ENCODE data around the gene RFC2.
"Not testable (repeated sequence)": the region's sequence is repeated elsewhere in the genome, so short reads cannot be mapped to it uniquely, and the experiment has no call there.

The RFC2 gene

DNA sequence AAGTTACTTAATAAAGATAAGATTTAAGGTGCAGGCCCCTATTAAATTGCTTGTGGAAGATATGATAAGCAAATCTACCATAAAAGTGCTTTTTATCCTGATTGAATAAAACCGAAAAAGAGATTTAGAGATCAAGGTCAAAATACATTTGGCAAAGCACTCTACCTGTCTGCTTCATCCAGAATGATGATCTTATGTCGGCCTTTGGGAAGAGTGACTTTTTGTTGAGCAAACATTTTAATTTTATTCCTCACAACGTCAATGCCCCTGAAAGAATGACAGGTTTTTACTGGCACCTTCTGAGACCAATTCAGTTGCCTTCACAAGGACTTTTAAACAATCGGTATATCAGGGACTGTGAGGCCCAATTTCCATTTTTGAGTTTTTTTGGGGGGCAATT lies 7.7 kb downstream of the RFC2 start:
- DNase-seq, result no peak

DNA sequence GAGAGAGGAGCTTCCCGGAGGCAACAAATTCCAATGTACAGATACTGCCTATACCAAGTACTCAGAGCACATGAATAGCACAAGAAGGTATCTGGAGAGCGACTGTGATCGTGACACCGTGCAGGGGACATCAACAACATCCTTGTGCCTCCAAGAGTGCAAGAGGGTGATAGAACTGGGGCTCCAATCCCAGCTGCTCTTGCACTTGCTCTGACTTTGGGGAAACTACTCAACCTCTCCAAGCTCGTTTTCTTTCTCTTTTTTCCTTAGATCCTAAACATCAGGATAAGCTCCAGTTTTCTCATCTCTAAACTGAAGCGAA lies 12.1 kb downstream of the RFC2 start:
- no peak for DNase-seq

DNA sequence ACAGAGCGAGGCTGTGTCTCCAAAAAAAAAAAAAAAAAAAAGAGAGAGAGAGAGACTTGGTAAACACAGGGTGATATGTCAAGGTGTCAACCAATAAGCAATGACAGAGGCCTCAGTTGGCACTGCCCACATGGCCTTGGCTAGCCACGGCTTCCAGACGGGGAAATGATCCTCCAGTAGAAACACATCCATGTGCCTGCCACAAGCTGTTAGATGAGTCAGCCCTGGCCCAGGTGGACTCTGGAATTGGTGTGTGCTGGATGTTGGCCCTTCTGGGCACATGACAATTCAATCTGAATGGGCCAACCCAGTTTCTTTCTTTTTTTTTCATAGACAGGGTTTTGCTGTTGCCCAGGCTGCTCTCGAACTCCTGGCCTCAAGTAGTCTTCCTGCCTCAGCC lies 13.7 kb downstream of the RFC2 start:
- DNase-seq, result no peak

DNA sequence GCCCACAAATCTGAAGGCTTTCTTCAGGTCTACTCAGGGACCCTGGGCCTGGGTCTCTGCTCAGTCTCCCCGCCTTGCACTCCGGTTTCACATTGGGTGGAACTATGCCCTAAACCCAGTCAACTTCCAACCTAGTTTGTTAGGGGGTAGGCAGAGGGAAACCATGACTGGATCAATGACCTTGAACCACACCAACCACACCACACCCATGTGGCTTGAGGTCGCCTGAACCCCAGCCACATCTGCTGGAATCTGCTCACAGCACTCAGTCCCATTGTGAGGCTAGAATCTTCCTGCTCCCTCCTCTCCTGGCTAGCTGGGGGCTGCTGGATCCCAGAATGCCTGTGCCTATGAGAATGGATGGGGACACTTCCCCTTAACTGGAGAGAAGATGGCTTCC lies 17.9 kb downstream of the RFC2 start:
- DNase-seq, result no peak

DNA sequence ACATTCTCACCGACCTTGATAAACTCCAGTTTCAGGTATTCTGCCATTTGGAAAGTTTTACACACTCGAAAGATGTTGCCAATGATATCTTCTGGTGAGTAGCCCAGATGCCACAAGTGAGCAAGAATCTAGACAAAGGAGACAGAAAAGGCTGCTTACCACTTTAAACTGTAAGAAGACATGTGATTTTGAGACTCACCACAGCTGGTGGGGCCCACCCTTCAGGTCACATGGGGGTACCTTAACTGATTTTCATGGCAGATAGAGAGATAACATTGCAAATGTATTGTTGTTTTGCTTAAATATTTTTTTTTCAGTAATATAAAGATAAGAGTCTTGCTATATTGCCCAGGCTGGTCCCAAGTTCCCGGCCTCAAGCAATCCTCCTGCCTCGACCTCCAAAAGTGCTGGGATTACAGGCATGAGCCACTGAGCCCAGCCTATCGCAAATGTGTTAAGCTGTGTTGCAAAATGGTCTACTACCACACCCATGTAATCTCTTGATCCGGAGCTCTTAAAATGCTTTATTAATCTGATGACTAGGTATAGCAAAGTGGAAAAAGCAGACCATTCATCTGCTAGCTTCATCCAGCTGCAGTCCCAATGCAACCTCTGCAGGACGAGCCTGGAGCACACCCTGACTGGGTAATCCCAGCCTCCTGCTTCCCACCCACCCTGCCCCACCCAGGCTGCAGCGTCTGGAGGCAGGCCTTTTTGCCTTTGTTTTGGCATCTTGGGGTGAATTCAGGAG lies 18.5 kb downstream of the RFC2 start:
- DNase-seq, result no peak

DNA sequence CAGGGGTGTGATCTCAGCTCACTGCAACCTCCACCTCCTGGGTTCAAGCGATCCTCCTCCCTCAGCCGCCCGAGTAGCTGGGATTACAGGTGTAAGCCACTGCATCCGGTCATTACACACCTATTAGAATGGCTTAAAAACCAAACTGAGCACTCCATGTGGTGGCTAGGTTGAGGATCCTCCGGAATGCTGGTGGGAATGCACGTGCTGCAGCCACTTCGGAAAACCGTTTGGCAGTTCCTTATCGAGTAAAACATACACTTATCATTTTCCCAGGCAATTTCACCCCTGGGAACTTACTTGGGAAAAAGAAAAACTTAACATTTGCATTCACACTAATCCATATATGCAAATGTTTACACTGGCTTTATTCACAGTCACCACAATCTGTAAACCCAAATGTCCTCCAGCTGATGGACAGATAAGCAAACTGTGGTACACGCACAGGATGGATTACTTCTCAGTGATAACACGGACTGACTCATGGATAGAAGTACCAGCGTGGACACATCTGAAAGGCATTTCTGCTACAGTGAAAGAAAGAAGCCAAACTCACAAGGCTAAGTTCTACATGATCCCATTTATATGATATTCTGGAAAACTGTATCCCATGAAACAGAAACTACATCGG lies 20.4 kb downstream of the RFC2 start:
- DNase-seq, result no peak

DNA sequence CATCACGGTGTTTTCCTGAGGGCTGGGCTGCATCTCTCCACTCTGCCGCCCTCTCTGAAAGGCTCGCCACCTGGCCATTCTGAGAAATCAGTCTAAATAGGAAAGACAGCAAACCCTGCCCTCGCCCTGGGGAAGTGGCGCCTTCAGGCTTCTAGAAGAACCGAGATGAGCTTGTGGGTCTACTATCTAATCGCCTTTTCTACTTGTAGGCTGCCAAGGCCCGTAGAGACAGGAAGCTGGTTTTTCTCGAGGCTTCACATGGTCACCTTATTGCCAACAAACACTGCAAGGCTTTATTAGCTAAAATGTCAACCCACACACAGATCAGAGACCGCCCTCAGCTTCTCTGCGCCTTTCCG lies 23.0 kb downstream of the RFC2 start:
- no peak for DNase-seq

DNA sequence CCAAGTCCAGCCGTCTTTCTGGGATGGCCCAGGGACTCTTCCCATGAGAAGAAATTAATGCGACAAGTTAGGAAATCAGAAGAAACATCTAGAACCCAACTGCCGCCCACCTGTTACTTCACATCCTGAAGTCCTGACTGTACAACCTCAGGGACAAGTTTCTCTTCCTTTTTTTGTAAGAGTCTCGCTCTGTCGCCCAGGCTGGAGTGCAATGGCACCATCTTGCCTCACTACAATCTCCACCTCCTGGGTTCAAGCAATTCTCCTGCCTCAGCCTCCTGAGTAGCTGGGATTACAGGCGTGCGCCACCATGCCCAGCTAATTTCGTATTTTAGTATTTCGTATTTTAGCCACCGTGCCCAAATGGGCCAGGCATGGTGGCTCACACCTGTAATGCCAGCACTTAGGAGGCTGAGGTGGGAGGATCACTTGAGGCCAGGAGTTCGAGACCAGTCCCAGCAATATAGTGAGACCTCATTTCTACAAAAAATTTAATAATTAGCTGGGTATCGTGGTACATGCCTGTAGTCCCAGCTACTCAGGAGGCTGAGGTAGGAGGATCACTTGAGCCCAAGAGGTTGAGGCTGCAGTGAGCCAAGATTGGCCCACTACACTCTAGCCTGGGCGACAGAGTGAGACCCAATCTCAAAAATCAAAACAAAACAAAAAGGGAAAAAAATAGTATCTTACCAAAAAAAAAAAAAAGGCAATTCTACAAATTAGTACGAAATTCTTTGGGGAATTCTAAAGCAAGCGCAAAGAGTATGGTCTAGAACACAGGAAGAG lies 23.6 kb downstream of the RFC2 start:
- DNase-seq, result no peak

DNA sequence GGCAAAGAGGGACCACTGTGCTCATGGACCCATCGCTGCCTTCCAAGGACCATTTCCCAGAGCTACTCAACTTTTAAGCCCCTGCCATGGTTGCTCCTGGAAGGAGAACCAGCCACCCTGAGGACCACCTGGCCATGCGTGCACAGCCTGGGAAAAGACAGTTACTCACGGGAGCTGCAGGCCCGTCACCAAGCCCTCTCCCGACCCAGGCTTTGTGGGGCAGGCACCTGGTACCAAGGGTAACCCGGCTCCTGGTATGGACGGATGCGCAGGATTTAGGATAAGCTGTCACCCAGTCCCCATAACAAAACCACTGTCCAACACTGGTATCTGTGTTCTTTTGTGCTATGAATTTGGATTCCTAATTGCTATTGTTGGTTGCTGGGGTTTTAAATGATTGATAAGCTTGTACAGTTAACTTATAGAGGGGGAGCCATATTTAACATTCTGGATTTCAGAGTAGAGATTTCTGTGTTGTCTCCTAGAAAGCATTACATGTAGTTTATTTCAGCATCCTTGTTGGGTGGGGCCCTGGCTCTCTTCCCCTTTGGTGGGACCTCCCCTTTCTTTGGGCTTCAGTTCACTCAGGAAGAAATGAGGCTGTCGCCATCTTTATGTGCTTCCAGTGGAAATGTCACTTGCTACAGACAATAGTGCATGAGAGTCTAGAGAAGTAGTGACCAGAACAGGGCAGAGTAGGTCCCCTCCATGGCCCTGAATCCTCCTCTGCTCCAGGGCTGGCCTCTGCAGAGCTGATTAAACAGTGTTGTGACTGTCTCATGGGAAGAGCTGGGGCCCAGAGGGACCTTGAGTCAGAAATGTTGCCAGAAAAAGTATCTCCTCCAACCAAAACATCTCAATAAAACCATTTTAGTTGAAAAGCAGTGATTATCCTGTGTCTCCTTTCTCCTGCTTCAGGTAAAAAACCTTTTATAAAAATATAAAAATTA lies 25.0 kb downstream of the RFC2 start:
- no peak for DNase-seq

DNA sequence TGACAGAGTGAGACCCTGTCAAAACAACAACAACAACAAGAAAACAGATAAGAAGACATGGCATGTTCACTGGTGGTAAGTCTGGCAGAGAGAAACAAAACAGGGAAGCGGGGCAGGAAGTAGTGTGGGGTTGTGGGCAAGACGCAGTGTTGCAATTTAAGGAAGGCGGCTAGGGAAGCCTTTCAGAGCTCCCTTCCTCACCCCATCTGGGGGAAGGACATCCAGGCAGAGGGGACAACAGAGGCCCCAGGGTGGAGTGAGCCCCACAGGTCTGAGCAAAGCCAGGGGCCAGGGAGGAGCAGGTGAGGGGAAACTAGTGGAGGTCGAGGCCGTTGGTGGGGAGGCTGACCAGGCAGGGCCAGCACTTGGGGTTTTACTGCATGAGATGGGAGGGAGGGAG lies 27.6 kb downstream of the RFC2 start:
- no peak for DNase-seq

DNA sequence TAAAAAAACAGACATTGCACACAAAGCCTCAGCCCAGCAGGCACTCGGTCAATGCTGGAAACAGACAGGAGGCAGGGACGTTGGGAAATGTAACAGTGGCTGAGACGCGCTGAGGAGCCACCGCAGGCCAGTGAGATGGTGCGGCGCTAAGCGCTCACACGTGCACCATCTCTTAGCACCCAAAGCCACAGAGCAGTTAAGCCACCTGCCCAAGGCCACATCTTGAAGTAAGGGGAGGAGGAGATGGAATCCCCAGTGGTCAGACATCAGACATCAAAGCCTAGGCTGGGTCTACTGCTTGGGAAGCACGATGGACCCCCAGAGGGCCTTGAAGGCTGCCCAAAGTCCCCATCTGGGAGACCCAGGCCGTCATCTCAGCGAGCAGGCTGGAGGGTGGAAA lies 28.8 kb downstream of the RFC2 start:
- no peak for DNase-seq

DNA sequence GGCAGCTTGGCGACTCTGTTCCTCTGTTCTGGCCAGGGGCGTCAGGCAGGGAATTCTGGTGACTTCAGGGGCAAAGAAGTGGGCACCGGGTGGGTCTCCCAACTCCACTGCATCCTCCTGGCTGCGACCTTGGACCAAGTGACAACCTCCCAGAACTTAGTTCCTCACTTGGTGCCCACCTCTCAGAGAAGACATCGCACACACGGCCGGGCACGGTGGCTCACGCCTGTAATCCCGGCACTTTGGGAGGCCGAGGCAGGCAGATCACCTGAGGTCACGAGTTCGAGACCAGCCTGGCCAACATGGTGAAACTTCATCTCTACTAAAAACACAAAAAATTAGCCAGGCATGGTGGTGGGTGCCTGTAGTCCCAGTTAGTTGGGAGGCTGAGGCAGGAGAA lies 29.3 kb downstream of the RFC2 start:
- DNase-seq, result not testable (repeated sequence)

DNA sequence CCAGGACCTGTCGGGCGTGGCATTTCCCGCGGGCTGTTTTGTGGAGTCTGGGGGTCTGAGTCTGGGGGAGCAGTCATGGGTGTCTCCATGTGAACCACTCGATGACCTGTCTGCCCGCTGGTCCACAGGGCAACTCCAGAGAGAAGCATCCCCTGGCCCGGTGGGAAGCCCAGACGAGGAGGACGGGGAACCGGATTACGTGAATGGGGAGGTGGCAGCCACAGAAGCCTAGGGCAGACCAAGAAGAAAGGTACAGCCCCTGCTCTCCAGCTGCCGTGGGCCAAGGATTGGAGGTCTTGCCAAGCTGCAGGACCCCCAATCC lies 29.7 kb downstream of the RFC2 start:
- no peak for DNase-seq

DNA sequence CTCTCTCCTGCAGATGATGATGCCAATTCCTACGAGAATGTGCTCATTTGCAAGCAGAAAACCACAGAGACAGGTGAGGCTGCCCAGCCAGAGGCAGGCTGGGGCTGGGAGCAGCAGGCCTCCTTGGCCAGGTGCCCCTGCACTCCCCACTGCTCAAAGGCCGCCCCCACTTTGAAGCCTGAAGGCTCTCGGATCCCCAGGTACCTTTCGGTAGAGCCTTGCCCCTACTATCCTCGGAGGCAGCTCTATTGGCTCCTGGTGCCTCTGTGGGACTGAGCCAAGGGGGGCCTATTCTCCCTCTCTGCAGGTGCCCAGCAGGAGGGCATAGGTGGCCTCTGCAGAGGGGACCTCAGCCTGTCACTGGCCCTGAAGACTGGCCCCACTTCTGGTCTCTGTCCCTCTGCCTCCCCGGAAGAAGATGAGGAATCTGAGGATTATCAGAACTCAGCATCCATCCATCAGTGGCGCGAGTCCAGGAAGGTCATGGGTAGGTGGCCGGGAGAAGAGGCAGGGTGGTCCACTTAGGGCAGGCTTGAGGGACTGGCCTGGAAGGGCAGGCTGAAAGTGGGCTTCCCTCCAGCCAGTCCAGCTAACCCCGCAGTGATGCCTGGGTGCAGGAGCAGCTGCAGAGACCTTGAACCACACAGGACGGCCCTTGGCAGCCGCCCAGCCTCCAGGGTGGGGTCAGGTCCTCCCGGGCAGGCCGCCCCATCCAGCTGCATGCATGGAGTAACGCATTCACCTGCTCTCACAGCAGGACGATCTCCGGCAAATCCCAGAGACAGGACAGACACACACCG lies 30.3 kb downstream of the RFC2 start:
- no peak for DNase-seq

DNA sequence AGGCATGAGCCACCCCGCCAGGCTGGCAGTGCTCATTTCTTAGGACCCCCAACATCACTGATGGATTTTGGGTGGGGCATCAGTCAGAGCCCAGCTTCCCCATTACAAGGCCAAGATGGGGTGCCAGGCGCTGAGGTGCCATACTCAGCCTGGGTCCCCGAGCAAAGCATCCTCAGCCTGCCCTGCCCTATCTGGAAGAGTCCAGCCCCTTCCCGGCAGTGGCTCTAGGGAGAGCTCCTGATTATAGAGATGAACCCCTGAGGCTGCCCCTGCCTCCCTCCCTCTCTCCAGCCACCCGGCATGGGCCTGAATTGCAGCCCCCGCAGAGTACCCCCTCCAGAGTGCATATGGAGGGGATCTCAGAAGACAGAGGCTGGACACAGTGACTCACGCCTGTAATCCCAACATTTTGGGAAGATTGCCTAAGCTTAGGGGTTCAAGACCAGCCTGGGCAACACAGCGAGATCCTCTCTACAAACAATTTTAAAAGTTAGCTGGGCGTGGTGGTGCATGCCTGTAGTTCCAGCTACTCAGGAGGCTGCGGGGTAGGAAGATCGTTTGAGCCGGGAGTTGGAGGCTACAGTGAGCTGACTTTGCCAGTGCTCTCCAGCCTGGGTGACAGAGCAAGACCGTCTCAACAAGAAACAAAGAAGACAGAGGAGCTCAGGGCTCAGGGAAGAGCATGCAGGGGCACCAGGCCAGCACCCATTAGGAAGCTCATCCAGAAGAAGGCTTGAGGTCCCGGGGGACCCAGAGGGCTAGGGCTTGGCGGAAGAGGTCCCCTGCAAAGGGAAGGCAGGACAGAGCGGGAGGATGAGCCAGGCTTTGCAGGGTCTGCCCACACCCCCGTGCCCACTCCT lies 31.1 kb downstream of the RFC2 start:
- no peak for DNase-seq

DNA sequence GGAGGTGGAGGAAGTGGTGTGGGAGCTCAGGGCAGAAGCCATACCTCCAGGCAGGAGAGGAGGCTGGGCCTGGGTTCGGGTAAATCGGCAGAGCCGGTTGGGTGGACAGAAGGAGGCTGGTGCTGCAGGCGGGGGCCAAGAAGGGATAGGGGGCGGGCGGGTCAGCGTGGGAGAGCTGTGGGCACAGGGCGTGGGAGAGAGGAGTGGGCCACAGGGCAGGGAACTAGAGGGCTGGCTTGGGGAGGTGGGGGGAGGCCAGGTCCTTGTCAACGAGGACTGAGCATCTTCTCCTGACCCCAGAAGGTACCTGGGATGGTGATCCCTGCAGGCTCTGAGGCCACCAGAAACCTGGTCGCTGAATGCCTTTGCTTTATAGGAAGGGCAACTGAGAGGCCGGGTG lies 32.5 kb downstream of the RFC2 start:
- DNase-seq, result no peak

DNA sequence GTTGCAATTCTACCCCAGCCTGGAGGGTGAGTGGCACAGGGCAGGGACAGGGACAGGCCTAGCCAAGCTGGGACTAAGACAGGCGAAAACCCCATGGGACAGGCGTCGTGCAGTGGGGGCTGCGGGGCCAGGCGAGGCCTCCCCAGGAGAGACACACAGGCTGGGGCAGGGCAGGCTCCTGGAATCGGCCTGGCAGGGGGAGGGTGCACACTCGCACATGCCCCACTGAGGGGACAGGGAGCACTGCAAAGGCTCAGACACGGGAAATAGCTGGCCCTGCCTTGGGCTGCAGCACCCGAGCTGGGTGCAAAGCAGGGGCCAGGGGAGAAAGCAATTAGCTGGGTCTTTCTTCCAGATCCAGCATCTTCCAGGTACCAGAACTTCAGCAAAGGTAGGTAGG lies 34.0 kb downstream of the RFC2 start:
- DNase-seq, result no peak

DNA sequence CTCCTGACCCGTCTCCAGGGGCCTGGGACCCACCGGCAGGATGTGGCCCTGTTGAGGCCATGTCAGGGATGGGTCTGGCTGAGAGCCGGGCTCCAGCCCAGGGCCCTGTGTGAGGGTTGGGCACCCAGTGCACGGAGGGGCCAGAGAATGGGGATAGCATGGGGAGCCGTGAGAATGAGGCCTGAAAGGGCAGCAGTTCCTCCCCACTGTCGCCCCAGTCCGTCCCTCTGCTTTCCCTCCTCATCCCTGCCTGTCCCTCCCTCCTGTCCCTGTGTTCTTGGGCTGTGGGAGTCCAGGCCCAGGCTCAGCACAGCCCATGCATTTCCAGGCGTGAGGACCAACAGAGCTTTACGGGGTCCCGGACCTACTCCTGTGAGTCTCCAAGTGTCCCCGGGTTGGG lies 34.8 kb downstream of the RFC2 start:
- DNase-seq, result no peak

DNA sequence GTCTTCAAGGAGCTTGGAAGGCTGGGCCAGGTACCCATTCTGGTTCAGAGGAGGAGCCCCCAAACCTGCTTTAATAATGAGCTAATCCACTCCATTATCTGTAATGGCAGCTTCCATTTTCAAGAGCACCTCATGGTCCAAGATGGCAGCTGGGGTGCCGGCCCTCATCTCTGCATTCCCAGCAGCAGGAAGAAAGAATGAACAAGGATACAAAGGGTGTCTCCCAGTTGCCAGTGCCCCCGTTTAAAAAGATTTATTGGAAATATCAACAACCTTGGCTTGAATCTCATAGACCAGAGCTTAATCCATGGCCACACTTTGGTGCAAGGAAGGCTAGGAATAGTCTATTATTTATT lies 35.9 kb downstream of the RFC2 start:
- DNase-seq, result no peak

DNA sequence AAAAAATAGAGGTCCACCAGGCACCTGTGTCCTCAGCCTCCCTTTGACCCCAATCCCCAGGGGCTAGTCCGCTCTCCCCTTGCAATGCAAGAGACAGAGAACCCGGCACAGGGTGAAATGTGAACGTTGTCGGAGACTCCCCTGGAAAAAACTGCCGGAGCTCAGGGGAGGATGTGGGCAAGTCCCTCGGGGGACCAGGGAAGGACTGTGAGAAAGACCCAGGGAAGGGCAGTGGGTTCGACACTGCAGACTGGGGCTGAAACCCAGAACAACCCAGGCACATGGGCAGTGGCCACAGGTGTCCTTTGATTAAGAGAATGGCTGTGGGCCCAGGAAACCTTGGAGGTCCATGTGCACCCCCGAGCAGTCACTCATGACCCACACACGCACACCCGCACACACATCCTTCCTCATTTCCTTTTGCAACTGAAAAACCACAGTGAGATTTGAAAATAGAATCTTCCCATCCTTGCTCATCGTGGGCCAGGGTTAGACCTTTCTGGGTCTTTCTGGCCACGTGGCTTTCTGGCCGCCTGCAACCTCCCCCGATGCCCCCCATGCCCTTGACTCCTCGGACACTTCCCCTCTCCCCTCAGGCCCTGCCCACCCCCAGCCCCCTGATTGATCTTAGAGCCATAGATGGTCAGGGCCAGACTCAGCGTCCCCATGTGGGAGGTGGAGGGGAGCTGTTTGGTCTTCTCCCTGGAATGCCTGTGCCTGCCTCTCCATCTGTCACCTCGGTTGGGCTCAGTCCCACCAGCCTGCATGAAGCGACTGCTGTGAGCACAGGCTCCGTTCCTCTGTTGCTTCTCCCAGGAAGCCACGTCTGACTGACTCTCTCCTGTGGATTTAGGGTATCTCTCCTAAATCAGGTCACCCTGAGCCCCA lies 36.5 kb downstream of the RFC2 start:
- DNase-seq, result no peak

DNA sequence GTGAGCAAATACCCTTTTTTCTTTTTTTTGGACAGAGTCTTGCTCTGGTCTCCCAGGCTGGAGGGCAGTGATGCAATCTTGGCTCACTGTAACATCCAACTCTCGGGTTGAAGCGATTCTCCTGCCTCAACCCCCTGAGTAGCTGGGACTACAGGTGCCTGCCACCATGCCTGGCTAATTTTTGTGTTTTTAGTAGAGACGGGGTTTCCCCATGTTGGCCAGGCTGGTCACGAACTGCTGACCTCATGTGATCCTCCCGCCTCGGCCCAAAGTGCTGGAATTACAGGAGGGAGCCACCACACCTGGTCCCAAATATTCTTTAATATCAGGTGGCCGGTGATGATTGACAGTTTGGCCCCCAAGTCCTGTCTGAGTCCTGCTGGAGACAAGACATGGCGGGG lies 37.8 kb downstream of the RFC2 start:
- no peak for DNase-seq

All from NK-92 treated with Interleukin-12 subunit alpha and Interleukin-12 subunit beta, amount 100 ng/mL, for 24 hours (cell line).